GM23338 (cell line): ENCODE data around the gene VSIG10. TPM values are rescaled to one million over a fixed set of nuclear protein-coding genes. Genes with fewer than 3 reads are reported as not detected.

ENCODE experiments used
- ATAC-seq: fragments of 200-7000 bp; cut with Tn5 transposase; 3 replicates; pipeline ENCODE4 v1.9.1; 2020
- DNase-seq: peaks from one replicate; pipeline ENCODE4 v3.0.0-alpha.2; 2015; ENCODE audit warnings: low spot score
- H2AFZ ChIP-seq: fragments of 200-600 bp; sonication (generic); 2 replicates; pipeline ENCODE4 v1.8.0; 2016; ENCODE audit warnings: antibody characterized with exemption, mild to moderate bottlenecking, moderate library complexity
- H3F3A ChIP-seq: fragments of 200-600 bp; sonication (generic); replicated peaks from 2 replicates; pipeline ENCODE4 v1.8.0; 2017; ENCODE audit warnings: antibody characterized with exemption, mixed run types, low read depth
- H3K27ac ChIP-seq: fragments of 200-600 bp; sonication (generic); 2 replicates; pipeline ENCODE4 v1.6.1; 2016; ENCODE audit warnings: low read depth
- H3K27me3 ChIP-seq: fragments of 200-600 bp; sonication (generic); 2 replicates; pipeline ENCODE4 v1.8.0; 2016; ENCODE audit warnings: mild to moderate bottlenecking, mixed run types, moderate library complexity; ENCODE audit not compliant: insufficient read depth
- H3K36me3 ChIP-seq: fragments of 200-600 bp; sonication (generic); 2 replicates; pipeline ENCODE4 v1.8.0; 2016; ENCODE audit warnings: mild to moderate bottlenecking; ENCODE audit not compliant: insufficient read depth
- H3K4me1 ChIP-seq: fragments of 200-600 bp; sonication (generic); 2 replicates; pipeline ENCODE4 v1.8.0; 2016; ENCODE audit warnings: mild to moderate bottlenecking, moderate library complexity; ENCODE audit not compliant: insufficient read depth
- H3K4me2 ChIP-seq: fragments of 200-600 bp; sonication (generic); 2 replicates; pipeline ENCODE4 v1.7.1; 2017; ENCODE audit warnings: mixed run types
- H3K4me3 ChIP-seq: fragments of 200-600 bp; sonication (generic); 2 replicates; pipeline ENCODE4 v1.6.1; 2016; ENCODE audit warnings: mixed run types
- H3K79me2 ChIP-seq: fragments of 200-600 bp; sonication (generic); replicated peaks from 2 replicates; pipeline ENCODE4 v1.8.0; 2017; ENCODE audit warnings: mild to moderate bottlenecking; ENCODE audit not compliant: insufficient read depth
- H3K9me2 ChIP-seq: fragments of 200-600 bp; sonication (generic); 2 replicates; pipeline ENCODE4 v1.8.0; 2017; ENCODE audit not compliant: insufficient read depth
- H4K20me1 ChIP-seq: fragments of 200-600 bp; sonication (generic); replicated peaks from 2 replicates; pipeline ENCODE4 v1.8.0; 2017; ENCODE audit warnings: mild to moderate bottlenecking; ENCODE audit not compliant: insufficient read depth
- H3K27ac Mint-ChIP-seq: 2 replicates; pipeline ENCODE4 v1.8.0; 2020; ENCODE audit warnings: inconsistent platforms, mild to moderate bottlenecking, moderate library complexity, mixed read lengths
- H3K27me3 Mint-ChIP-seq: 3 replicates; pipeline ENCODE4 v1.8.0; 2022; ENCODE audit warnings: low read depth, mild to moderate bottlenecking, moderate library complexity, mixed read lengths, inconsistent platforms; ENCODE audit not compliant: insufficient read depth, poor library complexity
- H3K36me3 Mint-ChIP-seq: 3 replicates; pipeline ENCODE4 v1.8.0; 2021; ENCODE audit warnings: low read depth, mild to moderate bottlenecking, inconsistent platforms, moderate library complexity, mixed read lengths
- H3K4me1 Mint-ChIP-seq: 3 replicates; pipeline ENCODE4 v1.8.0; 2020; ENCODE audit warnings: mild to moderate bottlenecking, inconsistent platforms, mixed read lengths
- H3K4me3 Mint-ChIP-seq: 3 replicates; pipeline ENCODE4 v1.8.0; 2021; ENCODE audit warnings: moderate library complexity, mild to moderate bottlenecking, inconsistent platforms, mixed read lengths
- H3K9me3 Mint-ChIP-seq: 3 replicates; pipeline ENCODE4 v1.8.0; 2020; ENCODE audit warnings: moderate library complexity, mild to moderate bottlenecking, inconsistent platforms, mixed read lengths
- ETS1 ChIP-seq: IDR thresholded peaks from 2 replicates; pipeline ENCODE4 v1.6.1; 2016; ENCODE audit warnings: antibody characterized with exemption
- EZH2 ChIP-seq: fragments of 200-600 bp; sonication (generic); IDR thresholded peaks from one replicate; pipeline ENCODE4 v1.8.0; 2017; ENCODE audit warnings: antibody characterized with exemption, mild to moderate bottlenecking, low read depth; ENCODE audit not compliant: unreplicated experiment
- POLR2AphosphoS5 ChIP-seq: IDR thresholded peaks from 2 replicates; pipeline ENCODE4 v1.6.1; 2016; ENCODE audit warnings: antibody characterized with exemption, low read depth
- ZNF331 ChIP-seq: fragments of 250-450 bp; sonication (Bioruptor Pico); IDR thresholded peaks from 2 replicates; pipeline ENCODE4 v1.5.0; 2020; ENCODE audit warnings: low read depth, mild to moderate bottlenecking, moderate library complexity
- polyA plus RNA-seq: library from polyadenylated mRNA; unstranded; fragments of >200 nt; fragmentation: Nextera tagmentation; extraction: Ambion mirVana; gene quantifications from 2 replicates; pipeline ENCODE4 v1.2.1, GENCODE V29; 2016
- total RNA-seq: library from RNA; depleted of rRNA; stranded (reverse); fragments of >200 nt; shearing (Covaris generic); gene quantifications from 2 replicates; pipeline ENCODE4 v1.2.3, GENCODE V29; 2014
- TF ChIP-seq, protein P1 (sequence below): fragments of 250-450 bp; sonication (Bioruptor Pico); IDR thresholded peaks from 2 replicates; pipeline ENCODE4 v1.5.0; 2020; ENCODE audit warnings: mild to moderate bottlenecking, moderate library complexity

The VSIG10 gene
- total and polyA plus RNA-seq, 2 experiments from 2014 or later, result 52.1 to 98.5 TPM

- Mint-ChIP-seq H3K4me1 (peaks cover 45% of the 10 kb centered on the region), H3K9me3 (peaks cover 4% of the 10 kb centered on the region; the same call in 1 of the 3 replicates)
- peak; percentile 90 for DNase-seq
Measured at GRCh38 chr12:118061873-118062843, 41.7 kb downstream of the VSIG10 start.

DNA sequence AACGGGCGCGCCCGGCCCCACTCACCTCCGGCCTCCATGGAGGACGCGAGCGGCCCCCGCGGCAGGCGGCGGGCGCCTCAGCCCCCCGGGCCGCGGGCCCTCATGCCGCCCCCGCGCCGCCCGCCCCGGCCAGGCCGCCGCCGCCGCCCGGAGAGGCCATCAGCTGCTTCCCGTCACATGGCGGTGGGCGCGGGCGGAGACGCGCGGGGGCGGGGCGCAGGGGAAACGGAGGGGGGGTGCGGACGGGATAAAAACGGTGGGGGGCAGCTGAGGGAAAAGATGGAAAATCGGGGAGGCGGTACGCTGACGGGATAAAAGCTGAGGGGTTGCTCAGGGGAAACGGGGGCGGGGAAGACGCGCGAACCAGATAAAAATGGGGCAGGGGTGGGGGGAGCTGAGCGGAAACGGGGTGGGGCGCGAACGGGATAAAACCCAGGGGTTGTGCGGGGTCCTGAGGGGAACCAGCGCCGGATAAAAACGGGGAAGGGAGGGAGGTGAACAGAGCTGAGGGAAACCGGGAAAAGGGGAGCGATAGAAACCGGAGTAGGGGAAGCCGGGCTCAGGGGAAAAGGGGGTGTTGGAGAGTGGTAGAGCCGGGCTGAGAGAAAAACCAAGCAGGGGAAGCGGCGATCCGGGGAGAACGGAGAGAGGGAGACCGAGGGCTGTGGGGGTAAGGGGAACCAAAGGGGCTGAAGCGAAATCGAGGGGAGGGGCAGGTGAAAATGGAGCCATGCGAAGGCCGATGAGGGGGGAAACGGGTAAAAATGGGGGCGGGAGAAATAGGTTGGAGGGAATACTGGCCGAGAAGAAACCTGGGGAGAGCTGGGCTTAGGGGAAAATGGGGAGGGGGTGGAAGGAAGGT, 42.6 kb downstream of the VSIG10 start, which contains the start of gene WSB2:
WSB2 (minus strand) TSS at position 169 of the 862 bp plus-strand sequence; CDS start at position 38, 131 bp downstream.
- Histone ChIP-seq H3K9me2 (no peaks in the 10 kb centered on the region), H2AFZ (no peak within 1 kb of the TSS), H3F3A (peaks cover 26% of the 10 kb centered on the region), H3K4me2 (peak within 1 kb of the TSS; percentile 97), H4K20me1 (peaks cover 3% of the 10 kb centered on the region; the same call in 1 of the 2 replicates), H3K4me1 (peaks cover 28% of the 10 kb centered on the region), H3K36me3 (0 out of 2 replicates have a peak, but pooled peaks cover under 1% of the 10 kb centered on the region), H3K4me3 (peak within 1 kb of the TSS; percentile 77), H3K27ac (peak within 1 kb of the TSS; percentile 96), H3K27me3 (no peaks in the 10 kb centered on the region), H3K79me2 (peaks cover 41% of the 10 kb centered on the region)
- Mint-ChIP-seq H3K27ac (peak within 1 kb of the TSS; percentile 98), H3K4me1 (peaks cover 44% of the 10 kb centered on the region), H3K9me3 (peaks cover 4% of the 10 kb centered on the region; the same call in 1 of the 3 replicates), H3K4me3 (peak within 1 kb of the TSS; percentile 87), H3K27me3 (peaks cover 24% of the 10 kb centered on the region), H3K36me3 (peaks cover 22% of the 10 kb centered on the region)
- ATAC-seq (peak; percentile 22), DNase-seq (peak; percentile 77)
- TF ChIP-seq POLR2AphosphoS5, result peak; percentile 52
- TF ChIP-seq, protein P1, sequence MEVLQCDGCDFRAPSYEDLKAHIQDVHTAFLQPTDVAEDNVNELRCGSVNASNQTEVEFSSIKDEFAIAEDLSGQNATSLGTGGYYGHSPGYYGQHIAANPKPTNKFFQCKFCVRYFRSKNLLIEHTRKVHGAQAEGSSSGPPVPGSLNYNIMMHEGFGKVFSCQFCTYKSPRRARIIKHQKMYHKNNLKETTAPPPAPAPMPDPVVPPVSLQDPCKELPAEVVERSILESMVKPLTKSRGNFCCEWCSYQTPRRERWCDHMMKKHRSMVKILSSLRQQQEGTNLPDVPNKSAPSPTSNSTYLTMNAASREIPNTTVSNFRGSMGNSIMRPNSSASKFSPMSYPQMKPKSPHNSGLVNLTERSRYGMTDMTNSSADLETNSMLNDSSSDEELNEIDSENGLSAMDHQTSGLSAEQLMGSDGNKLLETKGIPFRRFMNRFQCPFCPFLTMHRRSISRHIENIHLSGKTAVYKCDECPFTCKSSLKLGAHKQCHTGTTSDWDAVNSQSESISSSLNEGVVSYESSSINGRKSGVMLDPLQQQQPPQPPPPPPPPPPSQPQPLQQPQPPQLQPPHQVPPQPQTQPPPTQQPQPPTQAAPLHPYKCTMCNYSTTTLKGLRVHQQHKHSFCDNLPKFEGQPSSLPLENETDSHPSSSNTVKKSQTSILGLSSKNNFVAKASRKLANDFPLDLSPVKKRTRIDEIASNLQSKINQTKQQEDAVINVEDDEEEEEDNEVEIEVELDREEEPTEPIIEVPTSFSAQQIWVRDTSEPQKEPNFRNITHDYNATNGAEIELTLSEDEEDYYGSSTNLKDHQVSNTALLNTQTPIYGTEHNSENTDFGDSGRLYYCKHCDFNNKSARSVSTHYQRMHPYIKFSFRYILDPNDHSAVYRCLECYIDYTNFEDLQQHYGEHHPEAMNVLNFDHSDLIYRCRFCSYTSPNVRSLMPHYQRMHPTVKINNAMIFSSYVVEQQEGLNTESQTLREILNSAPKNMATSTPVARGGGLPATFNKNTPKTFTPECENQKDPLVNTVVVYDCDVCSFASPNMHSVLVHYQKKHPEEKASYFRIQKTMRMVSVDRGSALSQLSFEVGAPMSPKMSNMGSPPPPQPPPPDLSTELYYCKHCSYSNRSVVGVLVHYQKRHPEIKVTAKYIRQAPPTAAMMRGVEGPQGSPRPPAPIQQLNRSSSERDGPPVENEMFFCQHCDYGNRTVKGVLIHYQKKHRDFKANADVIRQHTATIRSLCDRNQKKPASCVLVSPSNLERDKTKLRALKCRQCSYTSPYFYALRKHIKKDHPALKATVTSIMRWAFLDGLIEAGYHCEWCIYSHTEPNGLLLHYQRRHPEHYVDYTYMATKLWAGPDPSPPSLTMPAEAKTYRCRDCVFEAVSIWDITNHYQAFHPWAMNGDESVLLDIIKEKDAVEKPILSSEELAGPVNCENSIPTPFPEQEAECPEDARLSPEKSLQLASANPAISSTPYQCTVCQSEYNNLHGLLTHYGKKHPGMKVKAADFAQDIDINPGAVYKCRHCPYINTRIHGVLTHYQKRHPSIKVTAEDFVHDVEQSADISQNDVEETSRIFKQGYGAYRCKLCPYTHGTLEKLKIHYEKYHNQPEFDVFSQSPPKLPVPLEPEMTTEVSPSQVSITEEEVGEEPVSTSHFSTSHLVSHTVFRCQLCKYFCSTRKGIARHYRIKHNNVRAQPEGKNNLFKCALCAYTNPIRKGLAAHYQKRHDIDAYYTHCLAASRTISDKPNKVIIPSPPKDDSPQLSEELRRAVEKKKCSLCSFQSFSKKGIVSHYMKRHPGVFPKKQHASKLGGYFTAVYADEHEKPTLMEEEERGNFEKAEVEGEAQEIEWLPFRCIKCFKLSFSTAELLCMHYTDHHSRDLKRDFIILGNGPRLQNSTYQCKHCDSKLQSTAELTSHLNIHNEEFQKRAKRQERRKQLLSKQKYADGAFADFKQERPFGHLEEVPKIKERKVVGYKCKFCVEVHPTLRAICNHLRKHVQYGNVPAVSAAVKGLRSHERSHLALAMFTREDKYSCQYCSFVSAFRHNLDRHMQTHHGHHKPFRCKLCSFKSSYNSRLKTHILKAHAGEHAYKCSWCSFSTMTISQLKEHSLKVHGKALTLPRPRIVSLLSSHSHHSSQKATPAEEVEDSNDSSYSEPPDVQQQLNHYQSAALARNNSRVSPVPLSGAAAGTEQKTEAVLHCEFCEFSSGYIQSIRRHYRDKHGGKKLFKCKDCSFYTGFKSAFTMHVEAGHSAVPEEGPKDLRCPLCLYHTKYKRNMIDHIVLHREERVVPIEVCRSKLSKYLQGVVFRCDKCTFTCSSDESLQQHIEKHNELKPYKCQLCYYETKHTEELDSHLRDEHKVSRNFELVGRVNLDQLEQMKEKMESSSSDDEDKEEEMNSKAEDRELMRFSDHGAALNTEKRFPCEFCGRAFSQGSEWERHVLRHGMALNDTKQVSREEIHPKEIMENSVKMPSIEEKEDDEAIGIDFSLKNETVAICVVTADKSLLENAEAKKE (CRISPR knock-in tag), result no peak
- no peak for TF ChIP-seq ZNF331 (CRISPR knock-in tag)

More at GRCh38 chr12:118061873-118062843, 41.7 kb downstream of the VSIG10 start:
- H3F3A ChIP-seq, result peaks cover 24% of the 10 kb centered on the region
- H3K27ac ChIP-seq, result peak overlapping the region; percentile 96
- peak overlapping the region; percentile 71 for H3K4me3 ChIP-seq
- H3K79me2 ChIP-seq, result peaks cover 34% of the 10 kb centered on the region
- H3K36me3 ChIP-seq, result 0 out of 2 replicates have a peak, but pooled peaks cover 4% of the 10 kb centered on the region
- no peaks in the 10 kb centered on the region; the same call in 1 of the 2 replicates for H4K20me1 ChIP-seq
- H3K4me3 Mint-ChIP-seq, result peak overlapping the region; percentile 87
- TF ChIP-seq ETS1, result 0 out of 2 replicates have a peak, but pooled peaks have one; percentile 27
- peak; percentile 64 for TF ChIP-seq POLR2AphosphoS5
- TF ChIP-seq EZH2, result no peak
- ATAC-seq, result peak; percentile 61
- no peaks in the 10 kb centered on the region for H3K9me2 ChIP-seq
- H3K27me3 Mint-ChIP-seq, result peaks cover 24% of the 10 kb centered on the region
- no peaks in the 10 kb centered on the region for H3K27me3 ChIP-seq
- H3K4me2 ChIP-seq, result peak overlapping the region; percentile 82
- H2AFZ ChIP-seq, result no peak overlapping the region
- peak overlapping the region; percentile 98 for H3K27ac Mint-ChIP-seq
- peaks cover 32% of the 10 kb centered on the region for H3K36me3 Mint-ChIP-seq
- H3K4me1 ChIP-seq, result peaks cover 28% of the 10 kb centered on the region
